GM19467 (cell line): ENCODE measurements around the gene MXD1.
"Not testable (repeated sequence)": the region's sequence is repeated elsewhere in the genome, so short reads cannot be mapped to it uniquely, and the experiment has no call there.

ENCODE experiments used
- ATAC-seq: cut with Tn5 transposase; IDR thresholded peaks from one replicate; pipeline ENCODE4 v1.9.1; 2021; ENCODE audit warnings: mild to moderate bottlenecking, moderate library complexity; ENCODE audit not compliant: unreplicated experiment

MXD1 gene

GRCh38 chr2:69950671-69951070, 35.8 kb downstream of the MXD1 start:
- ATAC-seq = not testable (repeated sequence)

- ATAC-seq = no peak
Measured at GRCh38 chr2:69952336-69953115, 37.6 kb downstream of the MXD1 start.

- no peak for ATAC-seq
Measured at GRCh38 chr2:69954084-69954483, 39.2 kb downstream of the MXD1 start.

DNA sequence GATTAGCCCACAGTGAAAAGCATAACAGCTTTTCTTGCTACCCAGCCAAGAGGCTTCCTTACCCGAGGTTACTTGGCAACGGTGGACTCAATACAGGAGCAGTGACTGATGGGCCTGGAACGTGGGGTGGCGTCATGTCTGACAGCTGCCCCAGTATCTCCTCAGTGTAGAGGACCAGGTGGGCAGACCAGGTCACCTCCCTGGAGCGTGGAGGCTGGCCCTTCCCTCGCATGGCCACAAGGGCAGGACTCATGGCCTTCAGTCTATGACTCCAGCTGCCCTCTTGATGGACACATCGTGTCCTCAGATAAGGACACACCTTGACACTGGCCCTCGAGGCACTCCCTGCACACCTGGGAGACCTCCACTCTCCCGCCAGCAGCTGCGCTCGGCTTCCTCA, 40.1 kb downstream of the MXD1 start:
- no peak for ATAC-seq

- no peak for ATAC-seq
Measured at GRCh38 chr2:69956475-69956979, 41.6 kb downstream of the MXD1 start.

DNA sequence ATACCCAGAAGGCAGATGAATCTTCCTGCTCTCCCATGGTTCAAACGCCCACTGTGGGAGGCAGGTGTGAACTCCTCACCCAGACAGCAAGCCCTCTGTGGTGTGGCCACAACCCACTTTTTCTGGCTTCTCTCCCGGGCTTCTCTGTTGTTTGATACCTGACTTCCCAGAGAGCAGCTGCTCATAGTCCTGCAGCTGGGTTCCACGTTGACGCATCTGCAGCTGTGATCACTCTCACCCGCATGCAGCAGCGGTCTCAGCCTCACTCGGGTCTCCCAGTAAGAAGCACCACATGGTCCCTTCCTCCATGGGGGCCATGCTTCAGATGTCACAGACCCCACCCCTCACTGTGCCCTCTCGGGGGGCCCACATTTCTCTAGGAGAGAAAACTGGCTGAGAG, 43.1 kb downstream of the MXD1 start:
- ATAC-seq = no peak

DNA sequence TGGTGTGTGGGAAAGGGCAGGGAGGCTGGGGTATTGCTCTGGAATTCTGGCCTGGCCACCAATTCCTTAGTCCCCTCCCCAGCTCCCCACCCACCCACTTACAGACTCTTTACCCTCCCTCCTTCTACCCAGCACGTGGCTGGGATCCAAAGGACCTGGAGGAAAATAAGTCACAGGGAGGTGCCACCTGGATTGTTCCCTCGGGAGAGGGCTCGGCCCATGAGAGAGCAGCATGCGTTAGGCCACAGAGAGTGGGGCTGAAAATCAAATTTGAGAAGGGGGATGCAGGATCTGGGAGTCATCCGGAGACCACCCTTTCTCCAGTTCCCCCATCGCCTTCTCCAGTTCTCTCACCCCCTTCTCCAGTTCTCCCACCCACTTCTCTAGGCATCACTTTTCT, 43.6 kb downstream of the MXD1 start:
- no peak for ATAC-seq

- ATAC-seq = no peak
Measured at GRCh38 chr2:69959425-69959824, 44.5 kb downstream of the MXD1 start.

DNA sequence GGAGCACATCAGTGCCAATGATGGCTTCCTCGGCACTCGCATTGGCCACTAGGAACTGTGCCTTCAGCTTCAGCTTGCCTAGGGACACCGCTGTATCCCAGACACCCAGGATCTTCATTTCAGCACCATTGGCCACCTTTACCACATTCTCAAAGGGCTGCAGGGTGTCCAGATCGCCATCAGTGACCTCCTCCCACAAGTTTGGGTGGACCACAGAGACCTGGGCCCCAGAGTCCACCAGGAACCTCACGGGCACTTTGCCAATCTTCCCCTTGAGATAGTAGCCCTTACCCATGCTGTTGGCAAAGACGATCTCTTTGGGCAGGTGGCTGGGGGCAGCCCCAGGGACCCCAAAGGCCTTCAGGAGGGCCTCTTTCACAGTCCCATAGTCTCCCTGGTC, 45.9 kb downstream of the MXD1 start:
- ATAC-seq = no peak

DNA sequence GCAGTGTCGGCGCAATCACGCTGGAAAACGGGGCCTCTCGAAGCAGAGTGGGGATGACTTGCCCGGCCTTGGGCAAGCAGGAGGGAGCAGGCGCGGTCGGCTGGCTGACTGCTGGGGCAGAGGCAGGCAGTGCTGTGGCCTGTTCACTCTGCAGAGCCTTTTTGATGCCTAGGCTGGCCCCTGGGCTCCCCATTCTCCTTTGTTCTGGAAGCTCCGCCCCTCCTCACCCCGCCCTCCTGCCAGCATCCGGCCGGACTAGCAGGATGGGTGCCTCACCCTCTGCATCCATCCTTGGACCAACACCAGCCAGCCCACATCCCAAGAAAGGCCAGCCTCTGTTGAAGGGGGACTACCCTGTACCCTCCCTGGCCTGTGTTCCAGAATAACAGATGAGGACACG, 46.6 kb downstream of the MXD1 start, which contains the start of gene ASPRV1:
Gene ASPRV1, minus strand, starts transcription at position 136 of the 400 bp plus-strand sequence. CDS start 195 bp downstream, outside the sequence.
- ATAC-seq = no peak

GRCh38 chr2:69962986-69963730, 48.2 kb downstream of the MXD1 start:
- no peak for ATAC-seq

DNA sequence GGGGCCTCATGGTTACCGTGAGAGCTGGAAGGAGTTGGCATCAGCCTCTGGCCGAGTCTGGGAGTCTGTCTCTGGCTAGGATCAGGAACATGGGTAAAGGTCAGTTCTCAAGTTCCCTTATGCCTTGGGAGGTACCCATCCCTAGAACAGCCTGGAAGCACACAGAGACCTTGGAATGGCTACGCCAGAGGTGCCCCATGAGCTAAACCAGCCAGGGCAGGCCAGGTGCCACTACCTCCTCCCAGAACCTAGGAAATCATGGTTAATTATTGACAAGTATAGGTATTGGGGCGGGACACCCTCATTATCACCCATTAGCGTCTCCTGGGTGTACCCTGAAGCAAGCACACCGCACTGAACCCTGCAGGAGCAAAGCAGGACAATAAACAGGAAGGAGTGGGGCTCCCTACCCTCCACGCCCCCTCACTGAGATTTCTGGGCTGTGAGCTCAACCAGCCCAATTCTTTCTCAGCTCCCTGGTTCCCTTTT, 49.5 kb downstream of the MXD1 start:
- ATAC-seq = no peak

DNA sequence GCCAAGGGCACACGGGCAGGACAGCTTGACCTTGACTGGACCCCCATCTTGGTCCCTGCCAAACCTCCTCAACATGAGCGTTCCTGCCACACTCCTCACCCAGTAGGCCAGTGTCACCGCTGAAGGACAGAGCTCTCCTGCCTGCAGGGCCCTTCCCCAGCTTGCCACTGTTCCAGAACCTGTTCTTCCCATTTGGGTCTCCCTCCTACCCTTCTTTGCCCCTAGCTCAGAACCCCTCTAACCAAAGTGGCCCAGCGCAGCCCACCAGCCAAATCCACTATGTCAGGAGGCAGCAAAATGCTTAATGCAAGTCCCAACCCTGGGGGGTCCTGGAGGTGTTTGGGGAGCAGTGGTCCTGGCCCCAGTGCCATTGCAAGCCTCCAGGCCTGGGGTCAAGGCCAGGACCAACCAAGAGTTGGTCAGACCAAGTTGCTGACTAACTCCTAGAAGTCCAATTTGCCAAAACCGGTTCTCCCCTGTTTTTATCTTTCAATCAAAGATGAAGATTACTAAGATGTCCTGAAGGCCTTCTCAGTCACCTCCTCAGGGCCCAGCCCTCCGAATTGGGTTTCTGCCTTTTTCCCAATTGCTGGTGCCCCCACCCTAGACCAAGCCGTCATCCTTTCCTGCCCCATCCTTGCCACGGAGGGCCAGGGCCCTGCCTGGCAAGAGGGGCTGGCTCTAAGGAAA, 51.0 kb downstream of the MXD1 start:
- no peak for ATAC-seq

DNA sequence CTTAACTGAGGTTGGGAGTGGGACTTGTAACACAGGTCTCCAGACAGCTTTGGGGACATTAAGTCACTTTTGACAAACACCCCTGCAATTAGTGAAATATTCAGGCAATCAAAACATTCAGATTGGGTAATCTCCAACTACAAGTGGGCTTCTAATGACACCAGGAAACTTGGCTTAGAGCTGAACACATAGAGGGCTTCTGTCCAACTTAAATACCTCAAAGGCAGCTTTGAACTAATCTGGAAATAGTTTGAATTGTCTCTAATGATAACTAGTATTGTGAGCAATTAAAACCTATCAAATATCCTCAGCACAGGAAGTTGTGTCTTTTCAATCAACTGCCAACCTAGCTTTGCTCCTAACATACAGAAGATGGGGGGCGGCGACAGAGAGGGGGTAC, 51.6 kb downstream of the MXD1 start:
- no peak for ATAC-seq

DNA sequence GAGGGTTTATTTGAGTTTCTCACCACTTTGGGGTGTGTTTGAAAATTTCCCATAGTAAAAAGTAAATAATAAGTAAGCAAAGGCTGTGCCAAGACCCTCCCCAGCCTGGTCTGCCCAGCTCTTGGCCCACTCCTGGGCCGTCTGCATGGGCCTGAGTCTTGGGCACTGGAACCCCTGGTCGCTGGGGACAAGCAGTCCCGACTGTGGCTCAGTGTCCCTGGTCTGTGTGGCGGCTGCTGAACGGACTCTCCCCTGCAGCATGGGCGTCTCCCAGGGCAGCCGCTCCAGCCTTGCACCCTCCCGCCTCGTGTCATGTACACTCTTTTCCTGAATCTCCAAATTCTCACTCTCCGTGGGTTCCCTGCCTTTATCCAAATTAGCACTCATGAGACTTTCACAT, 53.7 kb downstream of the MXD1 start:
- no peak for ATAC-seq

DNA sequence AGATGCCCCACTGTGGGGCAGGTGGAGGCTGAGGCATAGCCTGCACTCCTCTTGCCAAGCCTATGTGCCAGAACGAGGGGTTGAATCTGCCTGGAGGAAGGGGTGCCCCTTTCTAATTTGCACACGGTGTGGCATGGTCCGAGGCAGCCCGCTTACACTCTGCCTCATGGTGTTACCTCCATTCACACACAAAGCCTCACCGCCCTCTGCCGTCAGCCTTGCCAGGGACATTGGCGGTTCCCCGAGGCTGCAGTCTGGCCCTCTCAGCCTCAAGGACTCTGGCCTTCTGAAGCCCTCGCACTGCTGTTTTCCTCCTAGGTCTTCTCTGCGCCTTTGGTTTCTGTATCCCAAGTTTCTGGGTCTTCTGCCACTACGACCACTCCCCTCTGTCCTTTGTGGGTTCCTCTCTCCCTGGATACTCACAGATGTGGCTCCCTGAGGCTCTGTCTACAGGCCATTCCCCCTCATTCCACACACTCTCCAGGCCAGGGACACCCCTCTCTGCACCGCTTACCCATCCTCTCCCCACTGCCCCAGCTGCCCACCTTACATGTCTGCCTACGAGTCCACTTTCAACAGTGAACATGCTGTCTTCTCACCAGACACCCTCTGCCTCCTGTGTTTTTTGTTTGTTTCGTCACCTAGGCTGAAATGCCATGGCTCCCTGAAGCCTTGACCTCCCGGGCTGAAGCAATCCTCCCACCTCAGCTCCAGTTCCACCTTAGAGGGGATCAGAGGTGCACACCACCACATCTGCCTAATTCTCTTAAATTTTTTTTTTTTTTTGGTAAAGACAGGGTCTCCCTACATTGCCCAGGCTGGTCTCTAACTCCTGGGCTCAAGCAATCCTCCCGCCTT, 54.4 kb downstream of the MXD1 start:
- no peak for ATAC-seq

GRCh38 chr2:69969991-69970390, 55.1 kb downstream of the MXD1 start:
- no peak for ATAC-seq

DNA sequence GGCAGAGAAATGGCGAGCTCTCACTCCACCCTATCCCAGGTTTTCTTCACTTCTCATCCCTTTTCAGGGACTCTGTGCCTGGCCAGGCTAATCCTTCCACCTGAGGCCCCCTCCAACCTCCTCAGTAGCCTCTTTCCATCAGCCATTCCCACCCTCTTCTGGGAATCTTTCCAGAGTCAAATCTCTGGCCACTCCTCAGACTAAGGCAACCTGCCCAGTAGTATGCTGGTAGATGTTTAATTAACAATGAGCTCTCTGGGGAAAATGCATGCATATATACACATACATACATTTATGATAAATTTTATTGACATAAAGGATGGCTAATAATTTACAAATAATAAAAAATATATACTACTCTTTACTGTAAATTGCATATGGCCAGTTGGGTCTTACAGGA, 57.9 kb downstream of the MXD1 start:
- no peak for ATAC-seq

- ATAC-seq = no peak
Measured at GRCh38 chr2:69973335-69973735, 58.4 kb downstream of the MXD1 start.

GRCh38 chr2:69975136-69975852, 60.4 kb downstream of the MXD1 start:
- no peak for ATAC-seq
